NCI-H187 treated with DMSO at 0.1 percent for 48 hours (cell line): ENCODE data around the gene POLR2I.
"Not testable (repeated sequence)": the region's sequence is repeated elsewhere in the genome, so short reads cannot be mapped to it uniquely, and the experiment has no call there.

Source experiments
- DNase-seq: peaks from one replicate; lab custom pipeline; 2025; lab: John Stamatoyannopoulos, UW

POLR2I gene

GRCh38 chr19:36114721-36115452, at the start of gene POLR2I:
Gene POLR2I, minus strand, starts transcription at chr19:36114875. Its CDS starts 19 bp downstream, at chr19:36114856.
- peak; percentile 99 for DNase-seq

DNA sequence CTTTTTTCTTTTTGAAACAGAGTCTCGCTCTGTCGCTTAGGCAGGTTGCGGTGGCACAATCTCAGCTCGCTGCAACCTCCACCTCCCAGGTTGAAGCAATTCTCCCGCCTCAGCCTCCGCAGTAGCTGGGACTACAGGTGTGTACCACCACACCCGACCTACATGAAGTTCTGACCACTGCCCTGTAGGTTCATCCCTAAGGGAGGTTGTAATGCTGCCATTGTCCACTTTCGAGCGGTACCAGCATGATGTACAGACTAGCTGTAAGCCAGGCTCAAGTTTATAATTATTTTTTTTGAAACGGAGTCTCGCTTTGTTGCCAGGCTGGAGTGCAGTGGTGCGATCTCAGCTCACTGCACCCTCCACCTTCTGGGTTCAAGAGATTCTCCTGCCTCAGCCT, 49.1 kb upstream of the POLR2I start:
- no peak for DNase-seq

GRCh38 chr19:36160821-36161596, 46.3 kb upstream of the POLR2I start:
- DNase-seq = no peak

GRCh38 chr19:36153126-36153525, 38.5 kb upstream of the POLR2I start:
- DNase-seq = no peak

GRCh38 chr19:36152352-36153091, 37.8 kb upstream of the POLR2I start, which contains the start of gene COX7A1:
Gene COX7A1, minus strand, starts transcription at chr19:36152447. Its CDS starts 40 bp downstream, at chr19:36152407.
- DNase-seq = no peak

- no peak for DNase-seq
These were observed 37.3 kb upstream of the POLR2I start for GRCh38 chr19:36152019-36152351.

GRCh38 chr19:36151144-36152018, 36.7 kb upstream of the POLR2I start:
- no peak for DNase-seq

DNA sequence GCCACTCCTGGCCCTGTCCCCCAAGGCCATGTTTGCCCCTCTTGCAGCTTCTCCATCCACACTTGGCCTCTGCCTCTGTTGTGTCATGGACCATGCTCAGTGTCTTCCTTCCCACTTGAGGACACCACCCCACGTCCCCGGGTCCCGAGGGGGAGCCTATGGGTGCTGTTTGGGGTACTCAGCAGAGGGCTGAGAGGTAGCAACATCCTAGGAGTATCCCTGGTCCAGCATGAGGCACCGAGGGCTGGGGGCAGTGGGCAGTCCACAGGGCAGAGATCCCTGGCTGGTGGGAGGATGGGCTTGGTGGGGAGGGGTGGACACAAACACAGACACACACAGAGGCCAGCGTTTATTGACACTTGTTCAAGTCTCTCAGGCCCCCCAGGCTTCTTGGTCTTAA, 35.9 kb upstream of the POLR2I start:
- no peak for DNase-seq

GRCh38 chr19:36149673-36150406, 35.2 kb upstream of the POLR2I start:
- no peak for DNase-seq

DNA sequence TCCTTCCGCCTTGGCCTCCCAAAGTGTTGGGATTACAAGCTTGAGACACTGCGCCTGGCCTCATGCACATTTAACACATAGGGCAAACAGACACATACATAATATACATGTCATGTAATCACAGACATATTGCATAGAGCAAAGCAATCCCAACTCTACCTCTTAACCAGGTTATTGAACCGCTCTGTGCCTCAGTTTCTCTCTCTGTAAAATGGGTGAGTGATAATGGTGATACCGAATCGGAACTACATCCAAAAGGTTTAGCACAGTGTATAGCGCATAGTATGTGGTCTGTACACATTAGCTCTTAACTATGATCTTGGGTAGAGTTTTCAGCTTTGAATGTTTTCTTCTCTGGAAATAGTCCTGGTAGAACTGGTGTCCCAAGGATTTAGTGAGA, 29.9 kb upstream of the POLR2I start:
- DNase-seq = no peak

GRCh38 chr19:36142496-36142895, 27.8 kb upstream of the POLR2I start:
- DNase-seq = no peak

DNA sequence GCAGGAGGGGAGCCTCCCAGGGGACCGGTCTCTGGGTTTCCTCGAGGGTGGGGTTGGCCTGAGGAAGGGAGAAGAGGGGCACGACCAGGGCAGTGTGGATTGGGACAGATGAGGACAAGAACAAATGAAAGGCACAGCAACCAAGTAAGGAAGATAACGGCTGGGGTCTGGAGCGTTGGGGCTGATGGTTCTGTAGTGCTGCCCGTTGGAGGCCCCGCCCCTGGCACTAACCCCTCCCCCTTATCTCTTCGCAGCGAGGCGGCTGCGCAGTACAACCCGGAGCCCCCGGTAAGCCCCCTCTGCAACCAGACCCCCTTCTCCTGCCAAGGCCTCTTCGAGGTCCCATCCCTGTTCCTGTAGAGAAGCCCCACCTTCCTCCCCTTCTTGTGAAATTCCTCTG, 27.4 kb upstream of the POLR2I start:
- no peak for DNase-seq

- peak; percentile 65 for DNase-seq
These were observed 26.6 kb upstream of the POLR2I start for GRCh38 chr19:36141039-36141927.

DNA sequence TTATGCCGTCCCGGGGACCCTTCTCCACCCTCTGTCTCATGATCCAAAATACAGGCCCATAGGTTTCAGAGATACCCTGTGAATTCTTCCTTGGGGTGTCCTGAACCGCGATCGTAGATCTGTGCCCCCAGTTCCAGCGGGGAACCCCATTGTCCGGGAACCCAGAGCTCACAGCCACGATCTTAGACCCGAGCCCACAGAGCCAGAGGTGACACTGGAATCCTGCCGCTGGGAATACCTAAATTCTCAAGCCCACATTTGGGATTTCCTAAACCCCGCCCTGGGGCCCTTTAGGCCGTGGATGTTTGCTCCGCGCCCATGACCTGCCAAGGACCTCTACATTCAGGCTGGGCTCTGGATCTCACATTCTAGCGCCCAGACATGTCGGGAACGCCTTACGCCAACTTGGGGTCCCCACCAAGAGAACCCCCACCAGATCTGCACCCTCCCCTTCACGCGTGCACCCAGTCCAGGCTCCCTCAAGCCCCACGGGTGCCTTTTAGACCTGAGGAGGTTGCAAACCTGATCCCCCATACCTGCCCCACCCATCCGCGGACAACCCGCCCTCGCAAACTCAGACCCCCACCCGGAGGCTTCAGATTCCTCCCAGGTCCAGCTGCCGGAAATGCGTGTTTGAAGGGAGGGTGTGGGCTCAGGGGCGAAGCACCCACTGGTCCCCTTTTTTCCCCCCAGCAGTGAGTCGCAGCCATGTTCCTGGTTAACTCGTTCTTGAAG, 25.8 kb upstream of the POLR2I start:
- DNase-seq = no peak

GRCh38 chr19:36139473-36140303, 25.0 kb upstream of the POLR2I start, which contains the start of gene CAPNS1:
Gene CAPNS1, plus strand, starts transcription at chr19:36140066. Its CDS starts 946 bp downstream, at chr19:36141012.
- DNase-seq = peak; percentile 67

DNA sequence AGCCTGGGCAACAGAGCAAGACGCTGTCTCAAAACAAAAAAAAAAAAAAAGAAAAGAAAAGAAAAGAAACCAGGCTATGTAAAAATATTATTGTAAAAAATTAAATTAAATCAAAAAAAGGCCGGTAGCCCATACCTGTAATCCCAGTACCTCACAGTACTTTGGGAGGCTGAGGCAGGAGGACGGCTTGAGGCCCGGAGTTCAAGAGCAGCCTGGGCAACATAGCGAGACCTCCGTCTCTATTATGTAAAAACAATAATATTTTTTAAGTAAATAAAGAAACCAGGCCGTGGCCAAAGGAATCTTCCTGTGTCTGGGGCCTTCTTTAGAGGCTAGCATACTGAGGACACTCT, 24.4 kb upstream of the POLR2I start:
- DNase-seq = no peak

DNA sequence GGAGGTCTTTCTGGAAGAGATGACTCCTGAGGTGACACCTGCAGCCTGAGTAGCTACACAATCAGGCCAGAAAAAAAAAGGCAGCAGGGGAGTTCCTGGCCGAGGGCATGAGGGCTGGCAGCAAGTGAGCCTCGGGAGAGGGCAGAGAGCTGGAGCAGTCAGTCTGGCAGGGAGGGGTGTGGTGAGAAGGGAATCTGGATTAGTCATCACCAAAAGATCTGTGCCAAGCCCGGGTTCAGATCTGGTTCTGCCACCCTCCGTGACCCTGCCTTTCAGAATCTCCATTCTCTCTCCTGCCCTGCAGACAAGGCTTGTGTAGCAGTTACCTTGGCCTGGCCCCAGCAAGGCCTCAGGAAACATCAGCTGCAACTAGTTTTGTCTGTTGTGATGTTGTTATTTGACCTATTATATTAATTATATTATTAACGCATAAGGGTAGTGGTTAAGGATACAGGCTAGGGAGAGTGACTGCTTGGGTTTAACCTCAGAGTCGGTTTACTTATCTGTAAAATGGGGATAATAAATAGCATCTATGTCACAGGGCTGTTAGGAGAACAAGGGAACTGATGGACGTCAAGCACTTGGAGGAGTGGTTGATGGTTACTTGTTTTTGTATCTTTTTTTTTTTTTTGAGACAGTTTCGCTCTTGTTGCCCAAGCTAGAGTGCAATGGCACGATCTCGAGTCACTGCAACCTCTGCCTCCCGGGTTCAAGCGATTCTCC, 22.4 kb upstream of the POLR2I start:
- DNase-seq = no peak

DNA sequence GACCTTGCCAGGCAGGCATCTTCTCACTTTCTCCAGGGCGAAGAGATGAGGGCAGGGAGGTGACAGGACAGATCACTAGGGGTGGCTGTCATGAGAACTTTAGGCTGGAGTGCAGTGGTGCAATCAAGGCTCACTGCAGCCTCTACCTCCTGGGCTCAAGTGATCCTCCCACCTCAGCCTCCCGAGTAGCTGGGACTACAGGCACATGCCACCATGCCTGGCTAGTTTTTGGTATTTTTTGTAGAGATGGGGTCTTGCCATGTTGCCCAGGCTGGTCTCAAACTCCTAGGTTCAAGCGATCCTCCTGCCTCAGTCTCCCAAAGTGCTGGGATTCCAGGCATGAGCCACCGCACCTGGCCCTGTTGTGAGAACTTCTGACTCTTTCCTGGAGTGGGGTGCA, 20.2 kb upstream of the POLR2I start:
- not testable (repeated sequence) for DNase-seq
